Upper lobe of left lung (tissue), 4 donors: ENCODE results near the gene RNASE7.

ENCODE experiments used
- POLR2A ChIP-seq, 4 donors: fragments of 450-650 bp; IDR thresholded peaks; one replicate each; pipeline ENCODE4 v1.5.1; 2016 to 2017; ENCODE audit warnings: antibody characterized with exemption in 4 of 4, mild to moderate bottlenecking in 2 of 4
- TF ChIP-seq, protein P1 (sequence below), 6 experiments: fragments of 450-650 bp in 4 of 6; fragments of 200-600 bp in 2 of 6; sonication (generic) in 2 of 6; IDR thresholded peaks; one replicate each; pipeline ENCODE4 v1.5.1; 2016 to 2019; ENCODE audit warnings: antibody characterized with exemption in 6 of 6

- TF ChIP-seq, protein P1, sequence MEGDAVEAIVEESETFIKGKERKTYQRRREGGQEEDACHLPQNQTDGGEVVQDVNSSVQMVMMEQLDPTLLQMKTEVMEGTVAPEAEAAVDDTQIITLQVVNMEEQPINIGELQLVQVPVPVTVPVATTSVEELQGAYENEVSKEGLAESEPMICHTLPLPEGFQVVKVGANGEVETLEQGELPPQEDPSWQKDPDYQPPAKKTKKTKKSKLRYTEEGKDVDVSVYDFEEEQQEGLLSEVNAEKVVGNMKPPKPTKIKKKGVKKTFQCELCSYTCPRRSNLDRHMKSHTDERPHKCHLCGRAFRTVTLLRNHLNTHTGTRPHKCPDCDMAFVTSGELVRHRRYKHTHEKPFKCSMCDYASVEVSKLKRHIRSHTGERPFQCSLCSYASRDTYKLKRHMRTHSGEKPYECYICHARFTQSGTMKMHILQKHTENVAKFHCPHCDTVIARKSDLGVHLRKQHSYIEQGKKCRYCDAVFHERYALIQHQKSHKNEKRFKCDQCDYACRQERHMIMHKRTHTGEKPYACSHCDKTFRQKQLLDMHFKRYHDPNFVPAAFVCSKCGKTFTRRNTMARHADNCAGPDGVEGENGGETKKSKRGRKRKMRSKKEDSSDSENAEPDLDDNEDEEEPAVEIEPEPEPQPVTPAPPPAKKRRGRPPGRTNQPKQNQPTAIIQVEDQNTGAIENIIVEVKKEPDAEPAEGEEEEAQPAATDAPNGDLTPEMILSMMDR (IDR thresholded peaks at IDR 0.05): no peak
- no peak for TF ChIP-seq POLR2A (IDR thresholded peaks at IDR 0.05)
Observed at GRCh38 chr14:21032326-21033132, 9.6 kb upstream of the RNASE7 start.
